Measurements from ENCODE around the gene ADAMTS17.

The ADAMTS17 gene

DNA sequence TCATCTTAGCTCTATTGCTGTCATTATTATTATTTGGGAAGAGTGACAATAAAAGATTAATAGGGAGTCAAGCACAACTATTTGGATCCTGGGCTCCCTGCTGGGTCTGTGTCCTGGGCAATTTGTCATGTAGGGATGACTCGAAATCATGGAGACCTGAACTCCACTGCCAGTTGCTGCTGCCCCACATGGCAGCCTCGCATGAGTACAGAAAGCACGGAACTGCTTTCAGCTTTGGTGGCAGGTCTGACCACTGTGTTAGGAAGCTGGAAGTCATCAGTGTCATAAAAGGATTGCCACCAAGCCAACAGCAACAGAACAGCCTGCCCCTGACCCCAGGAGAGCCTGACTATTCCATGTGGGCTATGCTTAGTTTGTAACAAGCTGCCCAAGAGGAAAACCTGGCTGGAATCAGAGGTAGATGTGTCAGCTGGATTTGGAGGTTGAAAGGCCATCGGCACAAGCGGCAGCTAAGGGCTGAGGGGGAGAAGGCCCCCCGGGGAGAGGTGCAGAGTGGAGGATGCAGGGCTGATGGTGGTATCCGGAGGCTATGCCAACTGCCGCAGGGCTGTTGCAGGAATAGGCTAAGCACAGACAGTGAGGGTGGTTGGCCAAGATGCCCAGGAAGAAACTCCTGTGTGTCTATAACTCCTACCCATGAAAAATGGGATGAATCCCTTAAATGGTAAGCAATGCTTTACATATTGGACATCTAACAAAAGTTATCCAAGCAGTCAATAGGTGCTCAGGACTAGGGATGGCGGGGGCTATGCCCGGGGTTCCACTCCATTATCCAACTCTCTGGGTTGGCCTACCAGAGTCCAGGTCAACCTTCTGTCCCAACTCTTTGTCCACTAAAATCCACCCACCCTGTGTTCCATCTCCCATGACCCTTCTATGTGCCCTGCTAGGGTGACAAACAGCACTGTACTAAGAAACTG, 291.6 kb downstream of the ADAMTS17 start:
- no peak for TF ChIP-seq EP300 (IDR thresholded peaks at IDR 0.05; ENCODE audit: borderline replicate concordance)
- TF ChIP-seq FOXM1 (IDR thresholded peaks at IDR 0.05; ENCODE audit: borderline replicate concordance, low read depth), result no peak
- TF ChIP-seq, protein P1, sequence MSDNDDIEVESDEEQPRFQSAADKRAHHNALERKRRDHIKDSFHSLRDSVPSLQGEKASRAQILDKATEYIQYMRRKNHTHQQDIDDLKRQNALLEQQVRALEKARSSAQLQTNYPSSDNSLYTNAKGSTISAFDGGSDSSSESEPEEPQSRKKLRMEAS (IDR thresholded peaks at IDR 0.05), result no peak
- no peak for TF ChIP-seq TAF1 (IDR thresholded peaks at IDR 0.05; ENCODE audit: low read depth)
- no peak for TF ChIP-seq NFIC (IDR thresholded peaks at IDR 0.05)
- no peak for TF ChIP-seq REST (IDR thresholded peaks at IDR 0.05; ENCODE audit: low read depth)
- TF ChIP-seq CEBPB (IDR thresholded peaks at IDR 0.05), result no peak
- no peak for TF ChIP-seq CREB1 (IDR thresholded peaks at IDR 0.05; ENCODE audit: low read depth)
- no peak for TF ChIP-seq RAD21 (IDR thresholded peaks at IDR 0.05; ENCODE audit: low read depth)
- no peak for TF ChIP-seq TCF12 (IDR thresholded peaks at IDR 0.05; ENCODE audit: low read depth)
- no peak for TF ChIP-seq ZBTB7A (IDR thresholded peaks at IDR 0.05; ENCODE audit: low read depth)
- no peak for TF ChIP-seq YY1 (IDR thresholded peaks at IDR 0.05; ENCODE audit: low read depth)
- no peak for TF ChIP-seq USF1 (IDR thresholded peaks at IDR 0.05)
- no peak for TF ChIP-seq TEAD4 (IDR thresholded peaks at IDR 0.05)
- no peak for TF ChIP-seq EGR1 (IDR thresholded peaks at IDR 0.05)

DNA sequence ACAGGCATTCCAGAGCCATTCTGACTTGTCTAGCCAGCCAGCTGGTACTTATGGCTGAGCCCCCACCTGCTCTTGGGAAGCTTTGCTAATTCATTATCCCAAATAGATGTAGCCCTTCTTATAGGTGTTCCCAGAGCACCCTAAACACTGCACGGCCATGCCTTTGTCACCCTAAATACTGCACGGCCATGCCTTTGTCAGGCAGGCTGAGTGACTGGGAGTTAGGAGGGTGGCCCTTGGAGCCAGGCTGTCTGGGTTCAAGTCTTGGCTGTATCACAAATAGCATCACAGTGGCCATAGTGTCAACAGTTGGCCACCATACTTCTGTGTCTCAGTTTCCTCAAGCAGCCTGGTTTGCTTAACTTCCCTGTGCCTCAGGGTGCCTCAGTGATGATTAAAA, 292.3 kb downstream of the ADAMTS17 start:
- no peak for TF ChIP-seq YY1 (IDR thresholded peaks at IDR 0.05; ENCODE audit: low read depth)
- no peak for TF ChIP-seq TCF12 (IDR thresholded peaks at IDR 0.05; ENCODE audit: low read depth)
- TF ChIP-seq, protein P1 (IDR thresholded peaks at IDR 0.05), result no peak
- no peak for TF ChIP-seq RAD21 (IDR thresholded peaks at IDR 0.05; ENCODE audit: low read depth)
- TF ChIP-seq NFIC (IDR thresholded peaks at IDR 0.05), result no peak
- TF ChIP-seq CREB1 (IDR thresholded peaks at IDR 0.05; ENCODE audit: low read depth), result no peak
- TF ChIP-seq ZBTB7A (IDR thresholded peaks at IDR 0.05; ENCODE audit: low read depth), result no peak
- no peak for TF ChIP-seq EP300 (IDR thresholded peaks at IDR 0.05; ENCODE audit: borderline replicate concordance)
- no peak for TF ChIP-seq TAF1 (IDR thresholded peaks at IDR 0.05; ENCODE audit: low read depth)
- no peak for TF ChIP-seq TEAD4 (IDR thresholded peaks at IDR 0.05)
- TF ChIP-seq EGR1 (IDR thresholded peaks at IDR 0.05), result no peak
- TF ChIP-seq REST (IDR thresholded peaks at IDR 0.05; ENCODE audit: low read depth), result no peak
- TF ChIP-seq CEBPB (IDR thresholded peaks at IDR 0.05), result no peak
- TF ChIP-seq USF1 (IDR thresholded peaks at IDR 0.05), result no peak

- TF ChIP-seq EP300 (IDR thresholded peaks at IDR 0.05; ENCODE audit: borderline replicate concordance) (no peak), TAF1 (IDR thresholded peaks at IDR 0.05; ENCODE audit: low read depth) (no peak), CREB1 (IDR thresholded peaks at IDR 0.05; ENCODE audit: low read depth) (no peak), FOXM1 (IDR thresholded peaks at IDR 0.05; ENCODE audit: borderline replicate concordance, low read depth) (no peak), CEBPB (IDR thresholded peaks at IDR 0.05) (no peak), YY1 (IDR thresholded peaks at IDR 0.05; ENCODE audit: low read depth) (no peak), TEAD4 (IDR thresholded peaks at IDR 0.05) (no peak), RAD21 (IDR thresholded peaks at IDR 0.05; ENCODE audit: low read depth) (no peak), ZBTB7A (IDR thresholded peaks at IDR 0.05; ENCODE audit: low read depth) (no peak), USF1 (IDR thresholded peaks at IDR 0.05) (no peak), TCF12 (IDR thresholded peaks at IDR 0.05; ENCODE audit: low read depth) (no peak)
- TF ChIP-seq, protein P1 (IDR thresholded peaks at IDR 0.05), result no peak
Observed at GRCh38 chr15:100048736-100049135, 293.0 kb downstream of the ADAMTS17 start.

DNA sequence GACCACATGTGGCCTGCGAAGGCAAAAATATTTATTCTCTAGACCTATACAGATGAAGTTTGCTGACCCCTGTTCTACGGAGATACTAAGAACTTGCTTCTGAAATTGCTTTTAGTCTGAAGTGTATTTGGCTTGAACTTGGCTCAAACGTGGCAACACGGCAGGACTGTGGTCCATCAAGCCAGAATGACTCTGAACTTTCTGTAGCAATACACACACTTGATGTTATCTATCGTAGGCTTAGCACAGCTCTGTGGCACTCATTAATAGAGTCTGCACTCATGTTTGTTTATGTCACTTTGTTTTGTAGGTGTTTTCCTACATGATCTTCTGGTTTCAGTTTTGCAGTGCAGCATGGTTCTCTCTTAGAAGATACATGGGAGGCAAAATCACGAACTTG, 298.1 kb downstream of the ADAMTS17 start:
- TF ChIP-seq FOXM1 (IDR thresholded peaks at IDR 0.05; ENCODE audit: borderline replicate concordance, low read depth) (no peak), ZBTB7A (IDR thresholded peaks at IDR 0.05; ENCODE audit: low read depth) (no peak), TEAD4 (IDR thresholded peaks at IDR 0.05) (no peak), REST (IDR thresholded peaks at IDR 0.05; ENCODE audit: low read depth) (no peak), CEBPB (IDR thresholded peaks at IDR 0.05) (no peak), EGR1 (IDR thresholded peaks at IDR 0.05) (no peak), RAD21 (IDR thresholded peaks at IDR 0.05; ENCODE audit: low read depth) (no peak), EP300 (IDR thresholded peaks at IDR 0.05; ENCODE audit: borderline replicate concordance) (no peak), TAF1 (IDR thresholded peaks at IDR 0.05; ENCODE audit: low read depth) (no peak), YY1 (IDR thresholded peaks at IDR 0.05; ENCODE audit: low read depth) (no peak), USF1 (IDR thresholded peaks at IDR 0.05) (no peak), NFIC (IDR thresholded peaks at IDR 0.05) (no peak), TCF12 (IDR thresholded peaks at IDR 0.05; ENCODE audit: low read depth) (no peak), CREB1 (IDR thresholded peaks at IDR 0.05; ENCODE audit: low read depth) (no peak)
- TF ChIP-seq, protein P1 (IDR thresholded peaks at IDR 0.05), result no peak

Data from Ishikawa (cell line).